ENCODE results near the gene CALN1.

Gene CALN1

GRCh38 chr7:72283309-72283708 lies 128.8 kb downstream of the CALN1 start:
- no peak for TF ChIP-seq CTCF (IDR thresholded peaks at IDR 0.05; ENCODE audit: poor library complexity, severe bottlenecking)
- no peak for DNase-seq (ENCODE audit: low spot score)
- H3K36me3 ChIP-seq (ENCODE audit: low read depth), result no peaks in the 10 kb centered on the region
- no peaks in the 10 kb centered on the region for H3K9me3 ChIP-seq (ENCODE audit: severe bottlenecking)
- H3K4me1 ChIP-seq (ENCODE audit: insufficient read depth, poor library complexity, severe bottlenecking), result no peaks in the 10 kb centered on the region
- no peaks in the 10 kb centered on the region for H3K27me3 ChIP-seq (ENCODE audit: insufficient read depth, poor library complexity, severe bottlenecking)
- ATAC-seq (ENCODE audit: low read depth), result no peak
- no peak overlapping the region for H3K27ac ChIP-seq (ENCODE audit: poor library complexity, severe bottlenecking)
- H3K4me3 ChIP-seq (ENCODE audit: severe bottlenecking), result no peak overlapping the region

GRCh38 chr7:72281308-72281707 lies 130.8 kb downstream of the CALN1 start:
- no peak for DNase-seq (ENCODE audit: low spot score)
- Histone ChIP-seq H3K4me1 (ENCODE audit: insufficient read depth, poor library complexity, severe bottlenecking) (no peaks in the 10 kb centered on the region), H3K4me3 (ENCODE audit: severe bottlenecking) (no peak overlapping the region), H3K9me3 (ENCODE audit: severe bottlenecking) (no peaks in the 10 kb centered on the region), H3K27ac (ENCODE audit: poor library complexity, severe bottlenecking) (no peak overlapping the region), H3K27me3 (ENCODE audit: insufficient read depth, poor library complexity, severe bottlenecking) (no peaks in the 10 kb centered on the region), H3K36me3 (ENCODE audit: low read depth) (no peaks in the 10 kb centered on the region)
- TF ChIP-seq CTCF (IDR thresholded peaks at IDR 0.05; ENCODE audit: poor library complexity, severe bottlenecking), result no peak
- no peak for ATAC-seq (ENCODE audit: low read depth)

- Histone ChIP-seq H3K9me3 (ENCODE audit: severe bottlenecking) (no peaks in the 10 kb centered on the region), H3K27ac (ENCODE audit: poor library complexity, severe bottlenecking) (no peak overlapping the region), H3K36me3 (ENCODE audit: low read depth) (no peaks in the 10 kb centered on the region), H3K27me3 (ENCODE audit: insufficient read depth, poor library complexity, severe bottlenecking) (no peaks in the 10 kb centered on the region), H3K4me1 (ENCODE audit: insufficient read depth, poor library complexity, severe bottlenecking) (no peaks in the 10 kb centered on the region), H3K4me3 (ENCODE audit: severe bottlenecking) (no peak overlapping the region)
- no peak for DNase-seq (ENCODE audit: low spot score)
- TF ChIP-seq CTCF (IDR thresholded peaks at IDR 0.05; ENCODE audit: poor library complexity, severe bottlenecking), result no peak
- no peak for ATAC-seq (ENCODE audit: low read depth)
These were observed 132.9 kb downstream of the CALN1 start for GRCh38 chr7:72279203-72279602.

GRCh38 chr7:72278550-72278949 lies 133.6 kb downstream of the CALN1 start:
- DNase-seq (ENCODE audit: low spot score) (no peak), ATAC-seq (ENCODE audit: low read depth) (no peak)
- no peaks in the 10 kb centered on the region for H3K9me3 ChIP-seq (ENCODE audit: severe bottlenecking)

More at GRCh38 chr7:72278550-72278949, 133.6 kb downstream of the CALN1 start:
- Histone ChIP-seq H3K4me1 (ENCODE audit: insufficient read depth, poor library complexity, severe bottlenecking) (no peaks in the 10 kb centered on the region), H3K4me3 (ENCODE audit: severe bottlenecking) (no peak overlapping the region), H3K27ac (ENCODE audit: poor library complexity, severe bottlenecking) (no peak overlapping the region), H3K36me3 (ENCODE audit: low read depth) (no peaks in the 10 kb centered on the region), H3K27me3 (ENCODE audit: insufficient read depth, poor library complexity, severe bottlenecking) (no peaks in the 10 kb centered on the region)
- no peak for TF ChIP-seq CTCF (IDR thresholded peaks at IDR 0.05; ENCODE audit: poor library complexity, severe bottlenecking)

Data from RWPE2 (cell line).